Measurements from ENCODE around the gene UNC5C. TPM values are rescaled to one million over a fixed set of nuclear protein-coding genes. Genes with fewer than 3 reads are reported as not detected.
"Not testable (repeated sequence)": the region's sequence is repeated elsewhere in the genome, so short reads cannot be mapped to it uniquely, and the experiment has no call there.

UNC5C gene
- polyA plus RNA-seq, 1 donor (not counting 4 experiments of a cell fraction or from before 2014, with no cell fraction given), result not detected

DNA sequence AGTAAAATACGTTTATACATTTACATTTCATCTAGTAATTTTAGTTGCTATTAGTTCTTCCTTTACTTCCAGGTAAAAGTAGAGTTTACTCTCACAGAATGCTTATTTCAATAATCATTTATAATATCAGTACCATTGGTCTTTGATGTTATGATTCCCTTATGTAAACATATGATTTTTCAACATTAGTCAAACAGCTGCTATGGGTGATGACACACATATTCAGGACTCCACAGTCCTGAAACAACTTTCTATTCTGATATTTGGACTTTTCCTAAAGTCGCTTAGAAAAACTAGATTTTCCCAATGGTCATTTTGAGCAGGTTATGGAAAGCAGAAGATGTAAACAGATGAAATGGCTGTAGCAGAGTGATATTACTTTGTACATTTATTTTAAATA is 369.8 kb downstream of the UNC5C start:
- no peak for DNase-seq (ENCODE audit: low read depth, low spot score)
- peaks cover 2% of the 10 kb centered on the region for H3K9me3 ChIP-seq (ENCODE audit: control insufficient read depth, low read depth, low read length)
- no peak overlapping the region for H3K9ac ChIP-seq (ENCODE audit: control insufficient read depth, extremely low read depth, insufficient read depth, low read length)
- H3K79me2 ChIP-seq (ENCODE audit: control insufficient read depth, insufficient read depth, low read length), result no peaks in the 10 kb centered on the region
- no peak overlapping the region for H2AFZ ChIP-seq (ENCODE audit: control insufficient read depth, low read length)
- no peaks in the 10 kb centered on the region for H3K27me3 ChIP-seq (ENCODE audit: control insufficient read depth, extremely low read depth, insufficient read depth, low read length)
- H3K27ac ChIP-seq (ENCODE audit: control insufficient read depth, insufficient read depth, low read length), result no peak overlapping the region
- no peak for FAIRE-seq
- no peaks in the 10 kb centered on the region for H4K20me1 ChIP-seq (ENCODE audit: control insufficient read depth, extremely low read depth, insufficient read depth, low read length)
- H3K4me3 ChIP-seq (ENCODE audit: control insufficient read depth in 2 of 3, extremely low read depth in 1 of 3, insufficient read depth in 2 of 3, low read depth in 1 of 3, low read length in 3 of 3), result no peak overlapping the region
- dilution Hi-C loops (cut with MboI; ENCODE audit: extremely low pct_ligation_motif_present, low sequenced_read_pairs), result no loop called here
- H3K9me1 ChIP-seq (ENCODE audit: control insufficient read depth, extremely low read depth, insufficient read depth, low read length), result no peaks in the 10 kb centered on the region
- H3K4me1 ChIP-seq (ENCODE audit: control insufficient read depth, extremely low read depth, insufficient read depth, low read length), result no peaks in the 10 kb centered on the region
- H3K4me2 ChIP-seq (ENCODE audit: control insufficient read depth, extremely low read depth, insufficient read depth, low read depth, low read length), result no peak overlapping the region
- H3K36me3 ChIP-seq (ENCODE audit: control insufficient read depth in 2 of 2, extremely low read depth in 1 of 2, insufficient read depth in 2 of 2, low read length in 2 of 2), result no peaks in the 10 kb centered on the region
- no peak for TF ChIP-seq EZH2 (IDR thresholded peaks at IDR 0.05; ENCODE audit: low read length)
- TF ChIP-seq, protein P1, sequence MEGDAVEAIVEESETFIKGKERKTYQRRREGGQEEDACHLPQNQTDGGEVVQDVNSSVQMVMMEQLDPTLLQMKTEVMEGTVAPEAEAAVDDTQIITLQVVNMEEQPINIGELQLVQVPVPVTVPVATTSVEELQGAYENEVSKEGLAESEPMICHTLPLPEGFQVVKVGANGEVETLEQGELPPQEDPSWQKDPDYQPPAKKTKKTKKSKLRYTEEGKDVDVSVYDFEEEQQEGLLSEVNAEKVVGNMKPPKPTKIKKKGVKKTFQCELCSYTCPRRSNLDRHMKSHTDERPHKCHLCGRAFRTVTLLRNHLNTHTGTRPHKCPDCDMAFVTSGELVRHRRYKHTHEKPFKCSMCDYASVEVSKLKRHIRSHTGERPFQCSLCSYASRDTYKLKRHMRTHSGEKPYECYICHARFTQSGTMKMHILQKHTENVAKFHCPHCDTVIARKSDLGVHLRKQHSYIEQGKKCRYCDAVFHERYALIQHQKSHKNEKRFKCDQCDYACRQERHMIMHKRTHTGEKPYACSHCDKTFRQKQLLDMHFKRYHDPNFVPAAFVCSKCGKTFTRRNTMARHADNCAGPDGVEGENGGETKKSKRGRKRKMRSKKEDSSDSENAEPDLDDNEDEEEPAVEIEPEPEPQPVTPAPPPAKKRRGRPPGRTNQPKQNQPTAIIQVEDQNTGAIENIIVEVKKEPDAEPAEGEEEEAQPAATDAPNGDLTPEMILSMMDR (optimal IDR thresholded peaks at IDR 0.05 in 1 of 3, IDR thresholded peaks at IDR 0.05 in 1 of 3, conservative IDR thresholded peaks at IDR 0.05 in 1 of 3; ENCODE audit: extremely low read depth in 1 of 3, insufficient read depth in 2 of 3, low read length in 3 of 3), result no peak

- H3K36me3 ChIP-seq (ENCODE audit: control insufficient read depth in 2 of 2, extremely low read depth in 1 of 2, insufficient read depth in 2 of 2, low read length in 2 of 2); H3K9me3 ChIP-seq (ENCODE audit: control insufficient read depth, low read depth, low read length): not testable (repeated sequence)
Measured at GRCh38 chr4:95171377-95171776, 377.4 kb downstream of the UNC5C start.

DNA sequence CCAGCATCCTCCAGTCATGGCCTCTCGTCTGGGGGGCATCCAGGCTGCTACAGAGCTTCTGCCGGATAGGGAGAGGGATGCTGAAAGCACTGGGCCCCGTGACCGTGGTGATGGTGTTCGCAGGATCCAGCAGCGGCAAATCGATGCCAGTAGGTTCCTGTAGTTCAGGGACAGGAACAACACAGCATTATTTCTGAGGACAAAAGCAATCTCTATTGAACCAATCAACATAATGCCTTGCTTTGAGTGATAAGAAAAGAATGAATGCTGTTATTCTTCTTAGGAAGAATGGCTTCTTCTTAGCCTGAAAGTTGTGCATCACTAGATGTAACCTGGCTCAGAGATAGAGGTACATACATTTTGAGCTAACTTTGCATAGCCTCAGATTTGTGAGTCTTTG is 378.6 kb downstream of the UNC5C start:
- DNase-seq (ENCODE audit: low read depth, low spot score) (no peak), FAIRE-seq (no peak)
- no peak for TF ChIP-seq EZH2 (IDR thresholded peaks at IDR 0.05; ENCODE audit: low read length)
- TF ChIP-seq, protein P1 (optimal IDR thresholded peaks at IDR 0.05 in 1 of 3, IDR thresholded peaks at IDR 0.05 in 1 of 3, conservative IDR thresholded peaks at IDR 0.05 in 1 of 3; ENCODE audit: extremely low read depth in 1 of 3, insufficient read depth in 2 of 3, low read length in 3 of 3), result no peak
- no peak overlapping the region for H2AFZ ChIP-seq (ENCODE audit: control insufficient read depth, low read length)
- no peak overlapping the region for H3K9ac ChIP-seq (ENCODE audit: control insufficient read depth, extremely low read depth, insufficient read depth, low read length)
- no peak overlapping the region for H3K4me2 ChIP-seq (ENCODE audit: control insufficient read depth, extremely low read depth, insufficient read depth, low read depth, low read length)
- no peaks in the 10 kb centered on the region for H3K9me1 ChIP-seq (ENCODE audit: control insufficient read depth, extremely low read depth, insufficient read depth, low read length)
- no peaks in the 10 kb centered on the region for H4K20me1 ChIP-seq (ENCODE audit: control insufficient read depth, extremely low read depth, insufficient read depth, low read length)
- H3K79me2 ChIP-seq (ENCODE audit: control insufficient read depth, insufficient read depth, low read length), result no peaks in the 10 kb centered on the region
- H3K4me1 ChIP-seq (ENCODE audit: control insufficient read depth, extremely low read depth, insufficient read depth, low read length), result no peaks in the 10 kb centered on the region
- H3K9me3 ChIP-seq (ENCODE audit: control insufficient read depth, low read depth, low read length), result no peaks in the 10 kb centered on the region
- no peaks in the 10 kb centered on the region for H3K27me3 ChIP-seq (ENCODE audit: control insufficient read depth, extremely low read depth, insufficient read depth, low read length)
- H3K4me3 ChIP-seq (ENCODE audit: control insufficient read depth in 2 of 3, extremely low read depth in 1 of 3, insufficient read depth in 2 of 3, low read depth in 1 of 3, low read length in 3 of 3), result no peak overlapping the region
- H3K27ac ChIP-seq (ENCODE audit: control insufficient read depth, insufficient read depth, low read length), result no peak overlapping the region
- H3K36me3 ChIP-seq (ENCODE audit: control insufficient read depth in 2 of 2, extremely low read depth in 1 of 2, insufficient read depth in 2 of 2, low read length in 2 of 2), result no peaks in the 10 kb centered on the region
- dilution Hi-C loops (cut with MboI; ENCODE audit: extremely low pct_ligation_motif_present, low sequenced_read_pairs), result no loop called here

More at GRCh38 chr4:95171377-95171776, 377.4 kb downstream of the UNC5C start:
- H3K79me2 ChIP-seq (ENCODE audit: control insufficient read depth, insufficient read depth, low read length); H2AFZ ChIP-seq (ENCODE audit: control insufficient read depth, low read length); H3K9me1 ChIP-seq (ENCODE audit: control insufficient read depth, extremely low read depth, insufficient read depth, low read length); H4K20me1 ChIP-seq (ENCODE audit: control insufficient read depth, extremely low read depth, insufficient read depth, low read length); H3K27me3 ChIP-seq (ENCODE audit: control insufficient read depth, extremely low read depth, insufficient read depth, low read length); H3K27ac ChIP-seq (ENCODE audit: control insufficient read depth, insufficient read depth, low read length); FAIRE-seq; H3K9ac ChIP-seq (ENCODE audit: control insufficient read depth, extremely low read depth, insufficient read depth, low read length); H3K4me1 ChIP-seq (ENCODE audit: control insufficient read depth, extremely low read depth, insufficient read depth, low read length); DNase-seq (ENCODE audit: low read depth, low spot score); H3K4me2 ChIP-seq (ENCODE audit: control insufficient read depth, extremely low read depth, insufficient read depth, low read depth, low read length); dilution Hi-C loops (cut with MboI; ENCODE audit: extremely low pct_ligation_motif_present, low sequenced_read_pairs); H3K4me3 ChIP-seq (ENCODE audit: control insufficient read depth in 2 of 3, extremely low read depth in 1 of 3, insufficient read depth in 2 of 3, low read depth in 1 of 3, low read length in 3 of 3): not testable (repeated sequence)

Measured in keratinocyte (primary cell).